ENCODE data around the gene TPM2.

Gene TPM2

DNA sequence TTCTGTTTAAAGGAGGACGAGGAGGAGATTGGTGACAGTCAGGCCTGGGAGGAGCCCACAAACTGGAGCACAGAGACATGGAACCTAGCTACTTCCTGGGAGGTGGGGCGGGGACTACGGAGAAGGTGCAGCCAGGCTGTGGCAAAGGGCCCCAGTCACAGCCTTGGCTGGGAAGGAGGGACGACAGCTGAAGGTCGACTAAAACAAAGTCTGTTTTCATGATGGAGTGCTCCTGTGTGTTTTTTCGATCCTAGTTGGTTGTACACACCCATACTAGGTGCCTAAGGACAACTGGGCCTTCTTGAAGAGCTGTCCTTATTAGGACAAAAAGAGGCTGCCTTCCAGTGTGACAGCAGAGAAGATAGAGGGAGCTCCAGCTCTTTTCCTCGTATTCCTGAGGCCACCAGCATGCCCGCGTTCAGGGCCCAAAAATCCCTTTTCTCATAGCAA is 28.7 kb downstream of the TPM2 start:
- Histone ChIP-seq H3K36me3 (no peaks in the 10 kb centered on the region), H3K27ac (no peak overlapping the region), H3K9me3 (no peaks in the 10 kb centered on the region), H3K4me1 (ENCODE audit: control insufficient read depth in 1 of 2, insufficient read depth in 1 of 2, low read depth in 1 of 2, low read length in 1 of 2) (peaks cover 48 to 54% of the 10 kb centered on the region in 2 experiments), H3K4me3 (ENCODE audit: low read depth in 1 of 2, low read length in 1 of 2) (no peak overlapping the region), H3K27me3 (no peaks in the 10 kb centered on the region)
- TF ChIP-seq, protein P1, sequence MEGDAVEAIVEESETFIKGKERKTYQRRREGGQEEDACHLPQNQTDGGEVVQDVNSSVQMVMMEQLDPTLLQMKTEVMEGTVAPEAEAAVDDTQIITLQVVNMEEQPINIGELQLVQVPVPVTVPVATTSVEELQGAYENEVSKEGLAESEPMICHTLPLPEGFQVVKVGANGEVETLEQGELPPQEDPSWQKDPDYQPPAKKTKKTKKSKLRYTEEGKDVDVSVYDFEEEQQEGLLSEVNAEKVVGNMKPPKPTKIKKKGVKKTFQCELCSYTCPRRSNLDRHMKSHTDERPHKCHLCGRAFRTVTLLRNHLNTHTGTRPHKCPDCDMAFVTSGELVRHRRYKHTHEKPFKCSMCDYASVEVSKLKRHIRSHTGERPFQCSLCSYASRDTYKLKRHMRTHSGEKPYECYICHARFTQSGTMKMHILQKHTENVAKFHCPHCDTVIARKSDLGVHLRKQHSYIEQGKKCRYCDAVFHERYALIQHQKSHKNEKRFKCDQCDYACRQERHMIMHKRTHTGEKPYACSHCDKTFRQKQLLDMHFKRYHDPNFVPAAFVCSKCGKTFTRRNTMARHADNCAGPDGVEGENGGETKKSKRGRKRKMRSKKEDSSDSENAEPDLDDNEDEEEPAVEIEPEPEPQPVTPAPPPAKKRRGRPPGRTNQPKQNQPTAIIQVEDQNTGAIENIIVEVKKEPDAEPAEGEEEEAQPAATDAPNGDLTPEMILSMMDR (IDR thresholded peaks at IDR 0.05), result no peak

DNA sequence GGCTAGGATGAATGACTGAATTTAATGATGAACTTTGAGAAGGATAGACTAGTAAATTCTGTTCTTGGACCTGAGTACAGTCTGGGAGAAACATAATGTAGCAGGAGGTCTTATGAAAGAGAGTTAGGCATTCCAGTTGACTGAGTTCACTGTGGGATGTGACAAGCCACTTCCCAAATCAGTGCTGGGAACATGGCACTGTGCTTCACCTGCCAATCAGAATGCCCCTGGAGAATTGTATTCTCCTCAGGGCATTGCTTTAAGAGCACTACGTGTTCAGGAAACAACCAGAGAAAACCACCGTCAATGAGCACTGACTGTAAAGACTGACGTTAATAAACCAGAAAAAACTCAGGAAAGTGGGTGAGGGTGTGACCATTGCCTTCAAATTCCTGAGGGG is 30.4 kb downstream of the TPM2 start:
- Histone ChIP-seq H3K9me3 (no peaks in the 10 kb centered on the region), H3K4me3 (ENCODE audit: low read depth in 1 of 2, low read length in 1 of 2) (no peak overlapping the region), H3K27ac (no peak overlapping the region), H3K36me3 (no peaks in the 10 kb centered on the region), H3K4me1 (ENCODE audit: control insufficient read depth in 1 of 2, insufficient read depth in 1 of 2, low read depth in 1 of 2, low read length in 1 of 2) (peaks cover 34 to 39% of the 10 kb centered on the region in 2 experiments), H3K27me3 (no peaks in the 10 kb centered on the region)
- TF ChIP-seq, protein P1 (IDR thresholded peaks at IDR 0.05), result no peak

DNA sequence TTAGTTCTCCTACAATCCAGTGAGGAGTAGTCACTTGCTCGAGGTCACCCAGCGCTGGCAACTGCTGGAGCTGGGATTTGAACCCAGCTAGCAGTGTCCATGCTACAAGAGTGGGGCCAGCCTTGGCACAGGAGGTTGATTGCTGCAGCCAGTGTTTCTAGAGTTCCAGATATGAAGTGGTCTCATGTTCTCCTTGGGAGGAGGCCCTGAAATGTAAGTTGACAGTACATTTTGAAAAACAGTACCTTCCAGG is 30.8 kb downstream of the TPM2 start:
- TF ChIP-seq, protein P1 (IDR thresholded peaks at IDR 0.05), result no peak
- peaks cover 30 to 35% of the 10 kb centered on the region in 2 experiments for H3K4me1 ChIP-seq (ENCODE audit: control insufficient read depth in 1 of 2, insufficient read depth in 1 of 2, low read depth in 1 of 2, low read length in 1 of 2)
- peak overlapping the region; percentile 87 for H3K27ac ChIP-seq
- H3K9me3 ChIP-seq, result no peaks in the 10 kb centered on the region
- no peaks in the 10 kb centered on the region for H3K36me3 ChIP-seq
- H3K27me3 ChIP-seq, result no peaks in the 10 kb centered on the region
- peak overlapping the region; percentile 86 to 87 for H3K4me3 ChIP-seq (ENCODE audit: low read depth in 1 of 2, low read length in 1 of 2)

- TF ChIP-seq, protein P1 (IDR thresholded peaks at IDR 0.05), result peak; percentile 41
- Histone ChIP-seq H3K27ac (peak within 1 kb of the TSS; percentile 87), H3K9me3 (no peaks in the 10 kb centered on the region), H3K36me3 (no peaks in the 10 kb centered on the region), H3K4me1 (ENCODE audit: control insufficient read depth in 1 of 2, insufficient read depth in 1 of 2, low read depth in 1 of 2, low read length in 1 of 2) (peaks cover 26 to 29% of the 10 kb centered on the region in 2 experiments), H3K4me3 (ENCODE audit: low read depth in 1 of 2, low read length in 1 of 2) (peak within 1 kb of the TSS; percentile 86 to 87), H3K27me3 (no peaks in the 10 kb centered on the region)
These were observed 31.4 kb downstream of the TPM2 start, which contains the start of gene CCDC107 for GRCh38 chr9:35658137-35658967. CCDC107 (plus strand) TSS chr9:35658292; CDS start chr9:35658380, 88 bp downstream.

DNA sequence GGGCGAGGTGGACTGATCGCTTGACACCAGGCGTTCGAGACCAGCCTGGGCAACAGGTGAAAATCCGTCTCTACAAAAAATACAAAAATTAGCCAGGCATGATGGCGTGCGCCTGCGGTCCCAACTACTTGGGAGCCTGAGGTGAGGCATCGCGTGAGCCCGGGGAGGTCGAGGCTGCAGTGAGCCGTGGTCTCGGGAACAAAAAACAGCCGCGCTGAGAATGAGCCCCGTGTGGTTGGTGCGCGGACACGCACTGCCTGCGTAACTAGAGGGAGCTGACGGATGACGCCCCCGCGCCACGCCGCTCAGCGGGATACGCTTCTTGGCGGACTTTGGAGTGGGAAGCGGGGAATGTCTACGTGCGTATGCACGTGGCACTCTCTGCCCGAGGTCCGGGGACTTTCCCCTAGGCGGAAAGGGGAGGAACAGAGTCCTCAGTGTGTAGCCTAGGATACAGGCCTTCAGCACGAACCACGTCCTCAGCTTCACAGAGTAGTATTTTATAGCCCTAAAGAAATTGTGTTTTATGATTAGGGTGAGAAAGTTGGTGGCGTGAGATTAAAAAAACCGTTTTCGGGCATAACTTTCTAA is 32.1 kb downstream of the TPM2 start, which contains the start of gene RMRP:
TSS of gene RMRP (minus strand) at position 474 of the 591 bp plus-strand sequence.
- Histone ChIP-seq H3K27me3 (no peaks in the 10 kb centered on the region), H3K4me3 (ENCODE audit: low read depth in 1 of 2, low read length in 1 of 2) (peak within 1 kb of the TSS; percentile 86 to 87), H3K36me3 (no peaks in the 10 kb centered on the region), H3K27ac (peak within 1 kb of the TSS; percentile 87), H3K4me1 (ENCODE audit: control insufficient read depth in 1 of 2, insufficient read depth in 1 of 2, low read depth in 1 of 2, low read length in 1 of 2) (peaks cover 26 to 29% of the 10 kb centered on the region in 2 experiments), H3K9me3 (no peaks in the 10 kb centered on the region)
- TF ChIP-seq, protein P1 (IDR thresholded peaks at IDR 0.05), result no peak
